GM12878 (cell line): ENCODE measurements around the gene SC5D. TPM values are rescaled to one million over a fixed set of nuclear protein-coding genes. Genes with fewer than 3 reads are reported as not detected.

Source experiments
- ATAC-seq: fragments of 200-7000 bp; cut with Tn5 transposase; 3 replicates; pipeline ENCODE4 v1.9.1; 2020; ENCODE audit warnings: mild to moderate bottlenecking, moderate library complexity
- BruUV-seq: library from RNA; stranded (reverse); fragments of 400-500 nt; replicated peaks from 2 replicates; lab custom pipeline; 2021; lab: Mats Ljungman, UMichigan
- CTCF ChIA-PET: fragments of 300-600 bp; sonication (Branson Sonifier 250); formaldehyde crosslinking; extraction: SDS; loops from one replicate; lab custom pipeline; 2021; ENCODE audit warnings: inconsistent platforms; lab: Yijun Ruan, JAX
- POLR2A ChIA-PET: fragments of 350-600 bp; formaldehyde crosslinking; extraction: SDS; loops from one replicate; lab custom pipeline; 2021; ENCODE audit warnings: inconsistent platforms; lab: Charles Lee
- RAD21 ChIA-PET: fragments of 300-600 bp; sonication (Branson Sonifier 250); formaldehyde crosslinking; loops from one replicate; lab custom pipeline; 2023; ENCODE audit warnings: antibody characterized with exemption; ENCODE audit not compliant: unreplicated experiment; lab: Charles Lee
- SMC1A ChIA-PET: fragments of 300-600 bp; sonication (Branson Sonifier 250); formaldehyde crosslinking; loops from one replicate; lab custom pipeline; 2023; ENCODE audit not compliant: unreplicated experiment, uncharacterized antibody; lab: Charles Lee
- DNase-seq: peaks from one replicate; pipeline ENCODE4 v3.0.0-alpha.2; 2011; ENCODE audit warnings: low read depth, low spot score
- FAIRE-seq: peaks from 3 replicates; lab custom pipeline; 2011; peaks lifted over from hg19 to GRCh38; lab: Jason Lieb, UNC
- H2AFZ ChIP-seq: 2 replicates; pipeline ENCODE4 v1.6.0; 2011; ENCODE audit warnings: low read depth, low read length, control low read depth; ENCODE audit not compliant: control insufficient read depth
- H3K27ac ChIP-seq: 2 replicates; pipeline ENCODE4 v1.5.1; 2011; ENCODE audit warnings: control low read depth; ENCODE audit not compliant: control insufficient read depth, insufficient read depth
- H3K27me3 ChIP-seq, 2 experiments: replicated peaks in 1 of 2; 2 replicates each; pipeline versions ENCODE4 v1.6.0 to v1.6.1; 2011; ENCODE audit warnings: low read length in 1 of 2; ENCODE audit not compliant: control insufficient read depth in 2 of 2, insufficient read depth in 2 of 2
- H3K36me3 ChIP-seq, 2 experiments: 2 replicates each; pipeline ENCODE4 v1.5.1; 2011; ENCODE audit warnings: low read length in 1 of 2; ENCODE audit not compliant: control insufficient read depth in 2 of 2, insufficient read depth in 2 of 2
- H3K4me1 ChIP-seq: 2 replicates; pipeline ENCODE4 v1.6.1; 2011; ENCODE audit warnings: mild to moderate bottlenecking, low read length, moderate library complexity, mixed read lengths; ENCODE audit not compliant: control insufficient read depth, insufficient read depth
- H3K4me2 ChIP-seq: 2 replicates; pipeline ENCODE4 v1.6.0; 2011; ENCODE audit warnings: control low read depth; ENCODE audit not compliant: control insufficient read depth, insufficient read depth
- H3K4me3 ChIP-seq: fragments of 200-600 bp; sonication (generic); 2 replicates; pipeline ENCODE4 v1.5.1; 2016
- H3K79me2 ChIP-seq: 2 replicates; pipeline ENCODE4 v1.6.0; 2011; ENCODE audit warnings: low read length; ENCODE audit not compliant: control insufficient read depth, insufficient read depth
- H3K9ac ChIP-seq: 2 replicates; pipeline ENCODE4 v1.8.0; 2011; ENCODE audit warnings: low read length, control low read depth, mixed read lengths; ENCODE audit not compliant: control insufficient read depth, insufficient read depth
- H3K9me3 ChIP-seq: replicated peaks from 3 replicates; pipeline ENCODE4 v1.5.1; 2011; ENCODE audit warnings: mild to moderate bottlenecking, low read length; ENCODE audit not compliant: control insufficient read depth, insufficient read depth
- H4K20me1 ChIP-seq: 2 replicates; pipeline ENCODE4 v1.6.0; 2011; ENCODE audit not compliant: control insufficient read depth, insufficient read depth
- ATF7 ChIP-seq: fragments of 450-650 bp; IDR thresholded peaks from 2 replicates; pipeline ENCODE4 v1.6.1; 2016; ENCODE audit warnings: low read depth, mild to moderate bottlenecking
- BRCA1 ChIP-seq: IDR thresholded peaks from 2 replicates; pipeline ENCODE4 v1.6.1; 2011; ENCODE audit warnings: low read depth, low read length, improper control_type of control experiment
- LARP7 ChIP-seq: fragments of 450-650 bp; IDR thresholded peaks from 2 replicates; pipeline ENCODE4 v1.6.1; 2017; ENCODE audit warnings: mild to moderate bottlenecking
- POU2F2 ChIP-seq: IDR thresholded peaks from 3 replicates; pipeline ENCODE4 v1.6.1; 2011; ENCODE audit warnings: low read depth, mild to moderate bottlenecking, low read length, borderline replicate concordance
- ZNF217 ChIP-seq: fragments of 450-650 bp; IDR thresholded peaks from 2 replicates; pipeline ENCODE4 v1.6.1; 2017; ENCODE audit warnings: antibody characterized with exemption, mild to moderate bottlenecking
- WGBS: methylation state at CpG from one replicate; pipeline ENCODE4 v1.1.6; 2016; ENCODE audit warnings: low lambda C conversion rate; ENCODE audit not compliant: insufficient replicate concordance, insufficient coverage; ENCODE audit errors: missing lambda C conversion rate; 5-methylcytosine and 5-hydroxymethylcytosine counted together
- in situ Hi-C: fragments of 300-500 bp; cut with MboI; formaldehyde crosslinking; loops from 9 replicates; pipeline ENCODE4 v1.14.3; 2018; ENCODE audit warnings: mixed read lengths
- intact Hi-C: fragments of 100-400 bp; cut with micrococcal nuclease; formaldehyde crosslinking; loops from one replicate; pipeline ENCODE4 v1.14.2; 2022; ENCODE audit not compliant: unreplicated experiment
- polyA plus RNA-seq, 11 experiments: library from polyadenylated mRNA; depleted of rRNA in 4 of 11; unstranded in 6 of 11; stranded (reverse) in 5 of 11; fragments of >200 nt; fragmentation: Nextera tagmentation in 4 of 11; fragmentation: Illumina TruSeq in 1 of 11; extraction: Ambion mirVana in 4 of 11; extraction: Trizol in 1 of 11; gene quantifications; 1 replicate in 1 of 11; 2 replicates in 10 of 11; pipeline versions ENCODE4 v1.2.1 to v1.2.3, GENCODE V29; 2011 to 2016; ENCODE audit warnings: inconsistent platforms in 2 of 11, missing spikeins in 2 of 11, low read depth in 1 of 11
- total RNA-seq, 4 experiments: library from RNA; depleted of rRNA in 3 of 4; stranded (reverse); fragments of >200 nt in 3 of 4; fragmentation: Illumina TruSeq in 1 of 4; extraction: Trizol in 1 of 4; gene quantifications; 2 replicates each; pipeline versions ENCODE4 v1.2.1 to v1.2.3, GENCODE V29; 2013 to 2021
- TF ChIP-seq, protein P1 (sequence below): IDR thresholded peaks from 2 replicates; pipeline ENCODE4 v1.6.1; 2012; ENCODE audit warnings: mild to moderate bottlenecking, low read depth, low read length
- TF ChIP-seq, protein P2 (sequence below): fragments of 450-650 bp; IDR thresholded peaks from 2 replicates; pipeline ENCODE4 v1.6.1; 2017; ENCODE audit warnings: mild to moderate bottlenecking
- TF ChIP-seq, protein P3 (sequence below): fragments of 450-650 bp; IDR thresholded peaks from 2 replicates; pipeline ENCODE4 v1.6.1; 2017; ENCODE audit warnings: borderline replicate concordance

The SC5D gene
- total and polyA plus RNA-seq, 10 of the 15 experiments (the other 5 are each of a cell fraction or from before 2014, with no cell fraction given): 23.7 to 134 (median 30.8) TPM

DNA sequence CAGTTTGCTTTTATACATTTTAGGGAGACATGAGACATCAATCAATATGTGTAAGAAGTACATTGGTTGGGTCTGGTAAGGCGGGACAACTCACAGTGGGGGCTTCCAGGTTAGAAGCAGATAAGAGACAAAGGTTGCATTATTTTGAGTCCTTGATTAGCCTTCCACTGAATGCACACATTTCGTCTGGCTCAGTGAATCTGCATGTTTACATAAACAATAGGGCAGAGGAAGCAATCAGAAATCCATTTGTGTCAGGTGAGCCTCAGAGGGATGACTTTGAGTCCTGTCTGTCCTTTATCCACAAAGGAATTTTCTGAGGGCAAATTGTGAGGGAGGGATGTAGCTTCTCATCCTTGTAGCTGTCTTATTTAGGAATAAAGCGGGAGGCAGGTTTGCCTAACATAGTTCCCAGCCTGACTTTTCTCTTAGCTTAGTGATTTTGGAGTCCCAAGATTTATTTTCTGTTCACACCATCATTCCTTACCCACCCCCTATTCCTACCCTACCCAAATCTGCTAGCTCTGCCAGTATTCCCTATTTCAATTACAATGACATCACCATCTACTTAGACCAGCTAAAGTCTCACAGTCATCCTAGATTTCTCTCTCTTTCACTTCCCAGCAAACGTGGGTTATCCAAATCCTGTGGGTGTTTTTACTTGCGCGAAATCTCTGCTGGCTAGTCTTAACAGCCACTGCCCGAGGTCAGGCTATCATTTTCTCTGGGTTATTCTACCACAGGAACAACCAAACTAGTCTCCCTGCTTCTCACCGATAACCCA, 2.9 kb downstream of the SC5D start:
- POLR2A ChIA-PET: interaction anchor here (0.5 kb wide), 1 partner anchor 183 kb away, joined by 3 read pairs; no protein-coding TSS in a partner anchor

DNA sequence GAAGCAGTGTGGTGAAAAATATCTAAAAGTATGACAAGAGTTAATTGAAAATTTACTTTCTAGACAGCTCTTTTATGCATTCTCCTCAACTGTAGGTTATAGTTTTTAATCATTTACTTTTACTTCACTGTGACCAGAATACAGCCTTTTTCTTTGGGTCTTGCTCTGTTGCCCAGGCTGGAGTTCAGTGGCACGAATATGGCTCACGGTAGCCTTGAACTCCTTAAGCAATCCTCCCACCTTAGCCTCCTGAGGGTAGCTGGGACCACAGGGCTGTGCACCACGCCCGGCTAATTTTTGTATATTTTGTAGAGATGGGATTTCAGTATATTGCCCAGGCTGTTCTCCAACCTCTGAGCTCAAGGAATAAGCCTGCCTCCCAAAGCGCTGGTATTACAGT, 5.3 kb downstream of the SC5D start:
- CTCF ChIA-PET: interaction anchor here (1.4 to 1.5 kb wide), 2 partner anchors 19 to 38 kb away, joined by 3 to 4 read pairs; no protein-coding TSS in a partner anchor
- H3K9me3 ChIP-seq: peaks cover 13% of the 10 kb centered on the region
- in situ Hi-C loops: no loop called here
- H2AFZ ChIP-seq: no peak overlapping the region
- H3K27ac ChIP-seq: no peak overlapping the region
- H3K9ac ChIP-seq: no peak overlapping the region
- intact Hi-C loops: loop anchor here (10.0 kb wide), 1 partner anchor 273 kb away; the partner anchor contains the start of gene TBCEL
- POLR2A ChIA-PET: no interaction called here
- RAD21 ChIA-PET: no interaction called here
- H3K36me3 ChIP-seq: no peaks in the 10 kb centered on the region
- H3K79me2 ChIP-seq: peaks cover 73% of the 10 kb centered on the region
- FAIRE-seq (no peak), ATAC-seq (no peak), DNase-seq (no peak)
- BruUV-seq: no TSS peak
- H3K4me2 ChIP-seq: no peak overlapping the region
- H3K4me1 ChIP-seq: peaks cover 19% of the 10 kb centered on the region
- H3K27me3 ChIP-seq: no peaks in the 10 kb centered on the region
- H4K20me1 ChIP-seq: no peaks in the 10 kb centered on the region; the same call in 1 of the 2 replicates
- SMC1A ChIA-PET: interaction anchor here (0.6 to 1.2 kb wide), 2 partner anchors 11 to 177 kb away, joined by 3 to 4 read pairs; no protein-coding TSS in a partner anchor
- no peak overlapping the region for H3K4me3 ChIP-seq
- WGBS: 96% methylated on average over 5 of the region's 5 CpGs
- TF ChIP-seq POU2F2 (no peak), ZNF217 (no peak), LARP7 (no peak), BRCA1 (no peak)
- TF ChIP-seq, protein P1, sequence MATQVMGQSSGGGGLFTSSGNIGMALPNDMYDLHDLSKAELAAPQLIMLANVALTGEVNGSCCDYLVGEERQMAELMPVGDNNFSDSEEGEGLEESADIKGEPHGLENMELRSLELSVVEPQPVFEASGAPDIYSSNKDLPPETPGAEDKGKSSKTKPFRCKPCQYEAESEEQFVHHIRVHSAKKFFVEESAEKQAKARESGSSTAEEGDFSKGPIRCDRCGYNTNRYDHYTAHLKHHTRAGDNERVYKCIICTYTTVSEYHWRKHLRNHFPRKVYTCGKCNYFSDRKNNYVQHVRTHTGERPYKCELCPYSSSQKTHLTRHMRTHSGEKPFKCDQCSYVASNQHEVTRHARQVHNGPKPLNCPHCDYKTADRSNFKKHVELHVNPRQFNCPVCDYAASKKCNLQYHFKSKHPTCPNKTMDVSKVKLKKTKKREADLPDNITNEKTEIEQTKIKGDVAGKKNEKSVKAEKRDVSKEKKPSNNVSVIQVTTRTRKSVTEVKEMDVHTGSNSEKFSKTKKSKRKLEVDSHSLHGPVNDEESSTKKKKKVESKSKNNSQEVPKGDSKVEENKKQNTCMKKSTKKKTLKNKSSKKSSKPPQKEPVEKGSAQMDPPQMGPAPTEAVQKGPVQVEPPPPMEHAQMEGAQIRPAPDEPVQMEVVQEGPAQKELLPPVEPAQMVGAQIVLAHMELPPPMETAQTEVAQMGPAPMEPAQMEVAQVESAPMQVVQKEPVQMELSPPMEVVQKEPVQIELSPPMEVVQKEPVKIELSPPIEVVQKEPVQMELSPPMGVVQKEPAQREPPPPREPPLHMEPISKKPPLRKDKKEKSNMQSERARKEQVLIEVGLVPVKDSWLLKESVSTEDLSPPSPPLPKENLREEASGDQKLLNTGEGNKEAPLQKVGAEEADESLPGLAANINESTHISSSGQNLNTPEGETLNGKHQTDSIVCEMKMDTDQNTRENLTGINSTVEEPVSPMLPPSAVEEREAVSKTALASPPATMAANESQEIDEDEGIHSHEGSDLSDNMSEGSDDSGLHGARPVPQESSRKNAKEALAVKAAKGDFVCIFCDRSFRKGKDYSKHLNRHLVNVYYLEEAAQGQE: no peak
- TF ChIP-seq, protein P2, sequence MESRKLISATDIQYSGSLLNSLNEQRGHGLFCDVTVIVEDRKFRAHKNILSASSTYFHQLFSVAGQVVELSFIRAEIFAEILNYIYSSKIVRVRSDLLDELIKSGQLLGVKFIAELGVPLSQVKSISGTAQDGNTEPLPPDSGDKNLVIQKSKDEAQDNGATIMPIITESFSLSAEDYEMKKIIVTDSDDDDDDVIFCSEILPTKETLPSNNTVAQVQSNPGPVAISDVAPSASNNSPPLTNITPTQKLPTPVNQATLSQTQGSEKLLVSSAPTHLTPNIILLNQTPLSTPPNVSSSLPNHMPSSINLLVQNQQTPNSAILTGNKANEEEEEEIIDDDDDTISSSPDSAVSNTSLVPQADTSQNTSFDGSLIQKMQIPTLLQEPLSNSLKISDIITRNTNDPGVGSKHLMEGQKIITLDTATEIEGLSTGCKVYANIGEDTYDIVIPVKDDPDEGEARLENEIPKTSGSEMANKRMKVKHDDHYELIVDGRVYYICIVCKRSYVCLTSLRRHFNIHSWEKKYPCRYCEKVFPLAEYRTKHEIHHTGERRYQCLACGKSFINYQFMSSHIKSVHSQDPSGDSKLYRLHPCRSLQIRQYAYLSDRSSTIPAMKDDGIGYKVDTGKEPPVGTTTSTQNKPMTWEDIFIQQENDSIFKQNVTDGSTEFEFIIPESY: no peak
- TF ChIP-seq, protein P3, sequence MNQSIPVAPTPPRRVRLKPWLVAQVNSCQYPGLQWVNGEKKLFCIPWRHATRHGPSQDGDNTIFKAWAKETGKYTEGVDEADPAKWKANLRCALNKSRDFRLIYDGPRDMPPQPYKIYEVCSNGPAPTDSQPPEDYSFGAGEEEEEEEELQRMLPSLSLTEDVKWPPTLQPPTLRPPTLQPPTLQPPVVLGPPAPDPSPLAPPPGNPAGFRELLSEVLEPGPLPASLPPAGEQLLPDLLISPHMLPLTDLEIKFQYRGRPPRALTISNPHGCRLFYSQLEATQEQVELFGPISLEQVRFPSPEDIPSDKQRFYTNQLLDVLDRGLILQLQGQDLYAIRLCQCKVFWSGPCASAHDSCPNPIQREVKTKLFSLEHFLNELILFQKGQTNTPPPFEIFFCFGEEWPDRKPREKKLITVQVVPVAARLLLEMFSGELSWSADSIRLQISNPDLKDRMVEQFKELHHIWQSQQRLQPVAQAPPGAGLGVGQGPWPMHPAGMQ: no peak

More for the DNA sequence above, 2.9 kb downstream of the SC5D start:
- H3K4me1 ChIP-seq: peaks cover 9% of the 10 kb centered on the region; the same call in 1 of the 2 replicates
- 94% methylated on average over 8 of the region's 8 CpGs for WGBS
- ATAC-seq (no peak), FAIRE-seq (no peak), DNase-seq (no peak)
- TF ChIP-seq LARP7 (no peak), ATF7 (0 out of 2 replicates have a peak, but pooled peaks have one; percentile 35)
- intact Hi-C loops: loop anchor here (10.0 kb wide), 1 partner anchor 271 kb away; the partner anchor contains the start of gene TBCEL
- in situ Hi-C loops: no loop called here
- CTCF ChIA-PET: interaction anchor here (0.6 to 1.3 kb wide), 2 partner anchors 25 to 111 kb away, joined by 3 to 4 read pairs; no protein-coding TSS in a partner anchor
- peak overlapping the region; percentile 56; the same call in 1 of the 2 replicates for H3K4me2 ChIP-seq
- H3K79me2 ChIP-seq: peaks cover 67% of the 10 kb centered on the region
- no peaks in the 10 kb centered on the region for H3K36me3 ChIP-seq
- RAD21 ChIA-PET: no interaction called here
- no peak overlapping the region for H2AFZ ChIP-seq
- SMC1A ChIA-PET: no interaction called here
- H4K20me1 ChIP-seq: no peaks in the 10 kb centered on the region
- H3K4me3 ChIP-seq: peak overlapping the region; percentile 50; the same call in 1 of the 2 replicates
- BruUV-seq: no TSS peak
- H3K27ac ChIP-seq: no peak overlapping the region
- no peaks in the 10 kb centered on the region for H3K27me3 ChIP-seq
- H3K9me3 ChIP-seq: peaks cover 13% of the 10 kb centered on the region
- H3K9ac ChIP-seq: no peak overlapping the region
